Stimulated activated CD8-positive, alpha-beta memory T cell treated with anti-CD3 and anti-CD28 coated beads, Interleukin-7, amount 100 ng/mL, for 48 hours (primary cell): ENCODE results near the gene RCAN2.

Experiments used
- DNase-seq, 2 donors: peaks; one replicate each; pipeline ENCODE4 v3.0.0-alpha.2; 2020; ENCODE audit warnings: low read depth in 1 of 2; ENCODE audit errors: extremely low read depth in 1 of 2

Gene RCAN2

GRCh38 chr6:46262928-46263706 lies 228.1 kb downstream of the RCAN2 start:
- no peak for DNase-seq

- no peak for DNase-seq
Observed at GRCh38 chr6:46258249-46258648, 233.0 kb downstream of the RCAN2 start.

- no peak for DNase-seq
Observed at GRCh38 chr6:46255528-46255927, 235.7 kb downstream of the RCAN2 start.

DNA sequence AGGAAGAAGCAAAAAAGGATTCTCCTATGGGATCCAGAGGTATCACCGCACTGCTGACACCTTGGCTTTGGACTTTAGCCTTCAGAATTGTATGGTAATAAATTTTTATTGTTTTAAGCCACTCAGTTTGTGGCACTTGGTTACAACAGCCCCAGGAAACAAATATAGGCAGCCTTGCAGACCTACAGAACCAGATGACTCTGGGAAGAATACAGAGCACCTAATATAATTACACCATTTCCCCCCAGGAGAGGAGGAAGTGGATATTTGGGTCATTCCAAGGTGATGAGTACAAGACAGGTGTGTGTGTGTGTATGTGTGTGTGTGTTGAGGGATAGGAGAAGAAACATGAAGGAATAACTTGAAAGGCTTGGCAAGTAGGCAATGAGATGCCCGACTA lies 236.3 kb downstream of the RCAN2 start:
- no peak for DNase-seq

DNA sequence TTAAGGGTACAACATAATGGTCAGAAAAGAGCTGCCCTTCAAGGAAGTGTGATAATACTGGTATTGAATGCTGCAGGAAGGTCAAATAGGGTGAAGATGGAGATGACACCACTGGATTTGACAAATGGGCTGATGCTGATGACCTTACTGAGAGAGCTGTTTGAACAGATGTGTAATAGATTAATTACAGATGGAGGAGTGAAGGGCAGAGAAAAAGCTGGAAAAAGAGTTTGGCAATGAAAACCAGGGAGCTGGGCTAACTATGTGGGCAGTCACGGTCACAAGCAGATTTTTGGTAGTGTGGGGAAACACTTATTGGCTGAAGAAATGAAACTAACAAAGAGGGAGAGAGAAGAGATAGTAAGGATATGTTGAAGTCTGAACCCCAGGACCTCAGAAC lies 236.9 kb downstream of the RCAN2 start:
- DNase-seq: no peak

- DNase-seq: no peak
Observed at GRCh38 chr6:46251583-46252339, 239.5 kb downstream of the RCAN2 start.

DNA sequence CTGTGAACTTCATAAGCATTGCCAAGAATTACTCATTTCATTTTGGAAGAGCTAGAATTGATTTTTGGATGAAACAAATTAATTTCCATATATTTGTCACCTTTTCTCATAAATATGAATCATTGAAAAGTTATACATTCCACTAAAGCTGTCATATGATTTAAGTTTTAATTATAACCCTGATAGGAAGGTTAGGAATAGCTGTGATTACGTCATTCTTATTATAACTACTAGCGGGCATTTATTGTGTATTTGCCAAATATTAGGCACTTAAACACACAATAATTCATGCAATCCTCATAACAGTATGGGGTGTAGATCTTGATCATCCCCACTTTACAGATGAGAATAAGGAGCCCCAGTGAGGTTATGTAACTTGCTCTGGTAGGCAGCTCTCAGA lies 243.1 kb downstream of the RCAN2 start:
- DNase-seq: no peak

- DNase-seq: no peak
Observed at GRCh38 chr6:46246727-46247126, 244.5 kb downstream of the RCAN2 start.

- DNase-seq: no peak
Observed at GRCh38 chr6:46246081-46246480, 245.2 kb downstream of the RCAN2 start.

- DNase-seq: no peak
Observed at GRCh38 chr6:46244670-46245069, 246.6 kb downstream of the RCAN2 start.

GRCh38 chr6:46243754-46244153 lies 247.5 kb downstream of the RCAN2 start:
- no peak for DNase-seq

DNA sequence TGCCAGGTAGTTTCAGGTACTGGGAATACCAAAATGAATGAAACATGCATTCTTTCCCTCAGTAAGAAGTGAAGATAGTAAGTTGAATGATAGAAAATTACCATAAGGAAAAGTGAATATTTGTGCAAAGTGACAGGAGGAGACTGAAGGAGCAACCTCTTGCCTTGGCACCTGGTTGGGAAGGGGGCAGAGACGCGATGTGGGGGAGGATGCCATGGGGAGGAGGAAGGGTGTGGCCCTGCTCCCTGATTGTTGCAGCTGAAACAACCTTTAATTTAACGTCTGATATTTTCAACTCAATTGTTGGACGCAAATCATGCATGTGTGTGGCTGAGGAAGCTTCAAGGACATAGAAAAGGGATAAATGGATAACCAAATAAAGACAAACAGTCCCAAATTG lies 248.3 kb downstream of the RCAN2 start:
- DNase-seq: no peak

- no peak for DNase-seq
Observed at GRCh38 chr6:46240866-46241565, 250.2 kb downstream of the RCAN2 start.

DNA sequence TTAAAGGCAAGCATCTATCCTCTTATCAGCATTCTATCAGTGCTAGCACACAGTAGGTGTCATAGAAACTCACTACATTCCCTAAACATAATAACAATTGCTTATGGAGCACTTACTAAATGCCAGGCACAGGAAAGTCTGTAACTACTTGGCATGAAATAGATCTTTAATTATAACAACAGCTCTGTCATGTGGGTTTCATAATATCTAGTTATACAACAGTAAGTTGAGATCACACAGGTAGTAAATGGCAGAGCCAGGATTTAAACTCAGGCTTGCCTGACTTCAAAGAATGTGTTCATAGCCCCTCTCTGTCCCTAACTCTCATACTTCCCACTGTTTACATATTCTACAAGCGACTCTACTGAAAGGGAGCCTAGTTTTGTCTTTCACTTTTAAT lies 254.5 kb downstream of the RCAN2 start:
- DNase-seq: no peak

DNA sequence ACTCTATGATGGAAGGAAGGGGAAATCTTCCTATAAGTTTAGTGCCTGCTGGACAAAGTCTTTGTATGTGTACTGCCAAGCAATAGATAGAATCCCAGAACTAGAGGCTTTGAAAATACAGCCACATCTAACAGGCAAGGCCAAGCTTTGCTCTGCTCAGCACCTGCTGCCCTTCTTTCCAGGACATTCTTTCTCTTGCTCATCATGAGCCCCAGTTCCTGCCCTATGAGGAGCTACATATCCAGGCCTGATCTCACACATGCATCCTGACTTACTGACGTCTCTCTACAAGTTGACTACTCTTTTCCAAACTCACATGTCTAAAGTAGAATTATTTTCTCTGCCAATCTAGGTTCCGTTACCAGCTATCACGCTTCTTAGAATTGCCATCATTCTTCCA lies 256.0 kb downstream of the RCAN2 start:
- DNase-seq: no peak

- no peak for DNase-seq
Observed at GRCh38 chr6:46234700-46235099, 256.5 kb downstream of the RCAN2 start.

- no peak for DNase-seq
Observed at GRCh38 chr6:46234156-46234556, 257.1 kb downstream of the RCAN2 start.

GRCh38 chr6:46233129-46233528 lies 258.1 kb downstream of the RCAN2 start:
- DNase-seq: no peak

GRCh38 chr6:46222286-46222685 lies 269.0 kb downstream of the RCAN2 start:
- DNase-seq: no peak

GRCh38 chr6:46221222-46221793 lies 269.9 kb downstream of the RCAN2 start:
- DNase-seq: no peak
